ENCODE measurements around the gene MYL6.

DNA sequence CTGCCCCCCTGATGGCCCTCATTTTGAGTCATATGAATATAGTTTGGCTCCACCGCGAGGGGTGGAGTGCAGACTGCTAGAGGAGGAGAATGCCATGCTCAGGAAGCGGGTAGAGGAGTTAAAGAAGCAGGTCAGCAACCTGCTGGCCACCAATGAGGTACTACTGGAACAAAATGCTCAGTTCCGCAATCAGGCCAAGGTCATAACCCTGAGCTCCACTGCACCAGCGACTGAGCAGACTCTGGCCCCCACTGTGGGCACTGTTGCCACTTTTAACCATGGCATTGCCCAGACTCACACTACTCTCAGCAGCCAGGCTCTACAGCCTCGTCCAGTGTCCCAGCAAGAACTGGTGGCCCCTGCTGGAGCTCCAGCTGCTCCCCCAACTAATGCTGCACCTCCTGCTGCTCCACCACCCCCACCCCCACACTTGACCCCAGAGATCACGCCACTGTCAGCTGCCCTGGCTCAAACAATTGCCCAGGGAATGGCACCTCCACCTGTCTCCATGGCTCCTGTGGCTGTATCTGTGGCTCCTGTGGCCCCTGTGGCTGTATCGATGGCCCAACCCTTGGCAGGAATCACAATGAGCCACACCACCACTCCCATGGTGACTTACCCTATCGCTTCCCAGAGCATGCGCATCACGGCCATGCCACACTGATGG lies 36.8 kb upstream of the MYL6 start:
- TF ChIP-seq EZH2 (IDR thresholded peaks at IDR 0.05; ENCODE audit: insufficient read depth, poor library complexity, severe bottlenecking) (no peak), EZH2phosphoT487 (IDR thresholded peaks at IDR 0.05; ENCODE audit: insufficient read depth, low read depth) (no peak)

All from GM23248 (cell line).